GM10248 (cell line): Measurements from ENCODE around the gene ARHGAP24.
"Not testable (repeated sequence)": the region's sequence is repeated elsewhere in the genome, so short reads cannot be mapped to it uniquely, and the experiment has no call there.

Experiments used
- CTCF ChIA-PET: fragments of 300-600 bp; sonication (Branson Sonifier 250); formaldehyde crosslinking; extraction: SDS; loops from one replicate; lab custom pipeline; 2021; ENCODE audit warnings: antibody characterized with exemption; lab: Yijun Ruan, JAX
- POLR2A ChIA-PET: fragments of 350-650 bp; sonication (Branson Sonifier 250); formaldehyde crosslinking; extraction: SDS; loops from one replicate; lab custom pipeline; 2020; ENCODE audit warnings: antibody characterized with exemption; lab: Yijun Ruan, JAX
- DNase-seq: peaks from one replicate; pipeline ENCODE4 v3.0.0; 2012; ENCODE audit errors: extremely low spot score
- CTCF ChIP-seq: IDR thresholded peaks from 2 replicates; pipeline ENCODE4 v1.5.1; 2012; ENCODE audit warnings: mild to moderate bottlenecking, low read depth; ENCODE audit errors: extremely low read depth, missing control alignments, control extremely low read depth

Gene ARHGAP24

DNA sequence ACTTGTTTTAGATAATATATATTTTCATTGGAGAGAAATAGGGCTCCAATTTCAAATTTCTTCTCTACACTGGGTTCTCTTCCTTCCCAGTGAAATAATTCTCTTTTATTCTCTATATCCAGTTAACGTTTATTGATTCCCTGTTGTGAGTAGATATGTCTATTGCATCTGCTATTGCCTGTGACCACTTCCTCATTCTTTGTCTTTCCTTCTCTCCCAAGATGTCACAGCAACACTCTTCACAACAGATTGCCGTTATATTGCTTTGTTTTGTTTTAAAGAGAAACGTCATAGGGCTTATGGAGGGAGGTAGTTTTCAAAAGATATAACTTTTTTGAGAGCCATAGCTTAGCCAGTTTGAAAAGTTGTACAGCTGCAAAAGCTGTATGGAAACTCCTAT lies 343.8 kb downstream of the ARHGAP24 start:
- no peak for TF ChIP-seq CTCF
- no peak for DNase-seq

DNA sequence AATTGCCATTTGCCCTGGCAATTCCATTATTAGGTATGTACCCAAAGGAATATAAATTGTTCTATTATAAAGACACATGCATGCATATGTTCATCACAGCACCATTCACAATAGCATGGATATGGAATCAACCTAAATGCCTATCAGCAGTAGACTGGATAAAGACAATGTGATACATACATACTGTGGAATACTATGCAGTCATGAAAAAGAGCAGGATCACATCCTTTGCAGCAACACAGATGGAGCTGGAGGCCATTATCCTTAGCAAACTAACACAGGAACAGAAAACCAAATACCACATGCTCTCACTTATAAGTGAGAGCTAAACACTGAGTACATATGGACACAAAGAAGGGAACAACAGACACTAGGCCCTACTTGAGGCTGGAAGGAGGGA lies 345.2 kb downstream of the ARHGAP24 start:
- DNase-seq, POLR2A ChIA-PET, CTCF ChIA-PET: not testable (repeated sequence)

More for the DNA sequence above, 343.8 kb downstream of the ARHGAP24 start:
- ChIA-PET POLR2A (no interaction called here), CTCF (no interaction called here)

DNA sequence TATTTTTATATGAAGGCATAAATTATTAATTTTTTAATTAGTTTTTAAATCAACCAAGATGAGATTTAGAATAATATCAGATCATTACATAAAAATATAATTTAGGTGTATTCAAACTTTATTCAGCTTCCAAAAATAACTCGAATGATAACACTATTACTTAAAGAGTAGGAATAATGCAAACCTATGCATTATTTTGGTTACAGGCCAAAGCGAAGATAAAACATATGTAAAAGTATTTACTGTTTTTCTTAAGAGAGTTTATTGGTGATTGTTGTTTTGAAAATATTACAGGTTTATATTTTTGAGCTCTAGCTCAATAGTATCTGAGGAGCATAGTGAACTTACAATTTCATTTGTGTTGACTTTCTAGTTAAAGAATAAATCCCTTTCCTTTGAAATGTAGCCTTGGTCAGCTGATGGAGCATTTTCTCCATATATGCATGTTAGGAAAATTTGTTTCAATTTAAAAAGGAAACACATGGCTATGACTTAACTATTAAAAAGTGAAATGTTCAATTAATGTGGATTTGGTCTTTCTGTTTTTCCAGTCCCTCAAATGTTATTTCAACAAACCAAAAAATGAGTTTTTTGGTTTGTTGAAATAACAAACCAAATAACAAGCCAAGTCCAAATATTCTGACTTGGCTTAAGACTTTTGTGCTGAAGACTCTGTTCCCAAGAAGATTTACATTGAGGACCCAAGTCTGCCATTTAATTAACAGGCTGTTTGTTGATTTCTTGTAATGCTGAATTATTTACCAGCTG lies 346.9 kb downstream of the ARHGAP24 start:
- no peak for DNase-seq
- POLR2A ChIA-PET: no interaction called here
- TF ChIP-seq CTCF: no peak
- CTCF ChIA-PET: interaction anchor here (1.0 to 1.9 kb wide), 4 partner anchors 10 to 535 kb away, joined by 3 to 5 read pairs (median 4); no protein-coding TSS in a partner anchor

DNA sequence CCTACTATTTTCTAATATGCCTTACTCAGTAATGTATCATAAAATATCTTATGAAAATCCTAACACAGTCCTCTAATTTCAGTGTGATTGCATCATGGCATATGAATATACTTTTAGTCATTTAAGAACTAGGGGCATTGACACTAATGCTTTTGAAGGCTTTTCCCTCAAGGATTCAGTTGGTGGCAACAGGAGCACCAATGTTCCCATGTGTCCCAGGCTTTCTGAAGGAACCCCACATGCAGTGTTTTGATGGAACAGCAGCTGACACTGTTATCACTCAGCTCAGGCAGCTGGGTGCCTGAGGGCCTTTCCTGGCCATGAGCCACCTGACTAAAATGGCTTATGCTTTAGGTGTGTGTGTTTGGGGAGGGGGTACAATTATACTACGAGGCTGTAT lies 348.3 kb downstream of the ARHGAP24 start:
- POLR2A ChIA-PET: no interaction called here
- CTCF ChIA-PET: no interaction called here
- no peak for DNase-seq
- TF ChIP-seq CTCF: no peak

DNA sequence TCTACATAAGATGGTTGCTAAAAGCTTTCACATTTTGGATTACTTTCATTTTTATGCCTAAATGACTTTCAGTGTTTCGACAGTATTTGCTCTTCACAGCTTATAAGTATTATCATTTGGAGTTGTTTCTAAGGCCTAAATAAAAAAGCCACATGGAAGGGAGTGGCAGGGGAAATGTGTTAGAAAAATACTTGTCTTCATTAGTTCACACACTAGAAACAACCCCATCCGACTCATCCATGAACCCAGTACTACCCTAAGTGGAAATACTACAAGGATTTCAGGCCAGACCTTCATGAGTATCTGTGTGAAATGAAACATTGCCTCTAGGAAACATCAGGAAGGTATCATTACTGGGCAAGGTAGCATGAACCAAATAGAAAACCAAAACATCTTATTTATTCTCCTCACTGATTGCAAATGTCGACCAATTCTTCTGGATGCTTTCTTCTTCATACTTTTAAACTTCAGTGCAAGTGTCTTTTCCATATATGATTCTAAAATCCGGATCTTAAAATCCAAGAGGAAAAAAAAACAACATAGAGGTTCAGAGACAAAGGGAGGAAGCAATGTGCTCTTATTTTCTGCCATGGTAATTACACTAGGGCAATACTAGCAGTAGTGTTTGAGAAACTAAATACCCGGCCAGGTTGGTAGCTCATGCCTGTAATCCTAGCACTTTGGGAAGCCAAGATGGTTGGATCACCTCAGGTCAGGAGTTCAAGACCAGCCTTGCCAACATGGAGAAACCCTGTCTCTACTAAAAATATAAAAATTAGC lies 349.4 kb downstream of the ARHGAP24 start:
- ChIA-PET CTCF (interaction anchor here (0.7 to 1.7 kb wide), 5 partner anchors 20 to 87 kb away, joined by 3 read pairs; no protein-coding TSS in a partner anchor), POLR2A (no interaction called here)
- DNase-seq: no peak

DNA sequence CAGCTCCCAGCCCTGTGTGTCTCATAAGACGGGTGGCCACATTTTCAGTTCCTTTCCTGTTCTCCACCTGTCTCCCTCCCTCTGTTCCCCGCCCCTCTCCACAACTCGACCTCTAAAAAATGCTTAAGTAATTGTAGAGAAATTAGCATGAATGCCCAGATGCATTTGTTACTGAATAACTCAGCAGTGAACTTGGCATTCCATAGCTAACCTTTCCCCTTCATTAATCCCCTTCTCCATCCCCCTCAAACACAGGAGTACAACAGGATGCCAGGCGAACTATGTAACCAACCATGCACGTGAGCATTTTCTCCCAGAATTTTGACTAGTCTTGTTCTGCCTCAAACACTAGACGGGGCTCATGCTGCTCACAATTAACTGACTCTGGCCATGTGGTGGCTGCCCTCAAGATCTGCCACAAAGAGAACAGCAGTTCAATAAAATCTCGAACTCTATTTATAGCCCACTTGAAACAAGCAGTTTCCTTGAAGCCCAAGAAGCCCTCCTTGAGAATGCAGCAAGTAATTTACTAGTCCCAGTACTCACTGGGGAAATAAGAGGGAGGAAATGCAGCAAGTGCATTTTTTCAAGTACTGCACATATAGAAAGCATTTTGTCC lies 351.2 kb downstream of the ARHGAP24 start:
- POLR2A ChIA-PET: no interaction called here

More for the DNA sequence above, 349.4 kb downstream of the ARHGAP24 start:
- TF ChIP-seq CTCF: no peak

More for the DNA sequence above, 351.2 kb downstream of the ARHGAP24 start:
- CTCF ChIA-PET: interaction anchor here (1.0 kb wide), 1 partner anchor 29 kb away, joined by 3 read pairs; no protein-coding TSS in a partner anchor
- no peak for TF ChIP-seq CTCF
- no peak for DNase-seq
